Measurements from ENCODE around the gene CD27. TPM values are rescaled to one million over a fixed set of nuclear protein-coding genes. Genes with fewer than 3 reads are reported as not detected.

Gene CD27
- total and polyA plus RNA-seq, 9 of the 15 experiments (the other 6 are each of a cell fraction or from before 2014, with no cell fraction given): 0.24 TPM; not detected in 8

GRCh38 chr12:6430124-6430989 is 14.4 kb upstream of the CD27 start (continued):
- TF ChIP-seq ZBTB1 (CRISPR knock-in tag; IDR thresholded peaks at IDR 0.05; ENCODE audit: borderline replicate concordance, low read depth): no peak
- TF ChIP-seq TAF7 (tag; IDR thresholded peaks at IDR 0.05): no peak
- TF ChIP-seq EP400 (IDR thresholded peaks at IDR 0.05): peak; percentile 51; the same call in 1 of the 2 replicates
- TF ChIP-seq ZNF41 (CRISPR knock-in tag; conservative IDR thresholded peaks at IDR 0.05): no peak
- no peak for TF ChIP-seq KAT7 (CRISPR knock-in tag; IDR thresholded peaks at IDR 0.05; ENCODE audit: borderline replicate concordance)
- TF ChIP-seq ZNF512 (tag; IDR thresholded peaks at IDR 0.05): no peak
- TF ChIP-seq CHCHD3 (CRISPR knock-in tag; IDR thresholded peaks at IDR 0.05): no peak
- TF ChIP-seq SETDB1 (IDR thresholded peaks at IDR 0.05; ENCODE audit: low read length): no peak
- TF ChIP-seq KAT8 (IDR thresholded peaks at IDR 0.05; ENCODE audit: low read depth): no peak
- no peak for TF ChIP-seq ARID3A (IDR thresholded peaks at IDR 0.05; ENCODE audit: borderline replicate concordance, low read depth, low read length)
- TF ChIP-seq ZFP91 (CRISPR knock-in tag; IDR thresholded peaks at IDR 0.05): no peak
- TF ChIP-seq POLR2AphosphoS2 (IDR thresholded peaks at IDR 0.05; ENCODE audit: low read length): no peak
- TF ChIP-seq PHTF2 (CRISPR knock-in tag; IDR thresholded peaks at IDR 0.05): no peak
- TF ChIP-seq ESRRB (CRISPR knock-in tag; IDR thresholded peaks at IDR 0.05; ENCODE audit: borderline replicate concordance): no peak
- TF ChIP-seq ZFPM2 (CRISPR knock-in tag; IDR thresholded peaks at IDR 0.05): no peak
- no peak for TF ChIP-seq ZNF57 (CRISPR knock-in tag; IDR thresholded peaks at IDR 0.05)

Data from K562 (cell line).